ENCODE results near the gene SCAF11.

DNA sequence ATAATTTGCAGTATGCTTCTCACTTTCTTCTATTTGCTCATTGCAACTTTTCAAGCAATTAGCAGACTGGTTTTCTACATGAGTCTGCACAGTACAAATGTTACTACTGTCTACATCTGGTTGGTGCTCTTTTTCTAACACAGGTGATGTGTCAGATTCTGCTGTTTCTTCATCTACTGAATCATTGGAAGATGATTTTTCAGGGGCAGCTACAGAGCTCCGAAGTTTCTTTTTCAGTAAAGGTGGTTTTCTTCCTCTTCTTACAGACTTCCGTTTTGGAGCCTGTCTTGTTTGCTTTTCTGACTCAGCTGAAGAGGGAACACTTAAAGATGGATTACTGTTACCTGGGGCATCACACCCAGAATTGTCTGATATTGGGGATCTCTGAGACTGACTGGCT lies 62.1 kb downstream of the SCAF11 start:
- no peak for TF ChIP-seq EZH2 (IDR thresholded peaks at IDR 0.05; ENCODE audit: low read length)
- TF ChIP-seq, protein P1, sequence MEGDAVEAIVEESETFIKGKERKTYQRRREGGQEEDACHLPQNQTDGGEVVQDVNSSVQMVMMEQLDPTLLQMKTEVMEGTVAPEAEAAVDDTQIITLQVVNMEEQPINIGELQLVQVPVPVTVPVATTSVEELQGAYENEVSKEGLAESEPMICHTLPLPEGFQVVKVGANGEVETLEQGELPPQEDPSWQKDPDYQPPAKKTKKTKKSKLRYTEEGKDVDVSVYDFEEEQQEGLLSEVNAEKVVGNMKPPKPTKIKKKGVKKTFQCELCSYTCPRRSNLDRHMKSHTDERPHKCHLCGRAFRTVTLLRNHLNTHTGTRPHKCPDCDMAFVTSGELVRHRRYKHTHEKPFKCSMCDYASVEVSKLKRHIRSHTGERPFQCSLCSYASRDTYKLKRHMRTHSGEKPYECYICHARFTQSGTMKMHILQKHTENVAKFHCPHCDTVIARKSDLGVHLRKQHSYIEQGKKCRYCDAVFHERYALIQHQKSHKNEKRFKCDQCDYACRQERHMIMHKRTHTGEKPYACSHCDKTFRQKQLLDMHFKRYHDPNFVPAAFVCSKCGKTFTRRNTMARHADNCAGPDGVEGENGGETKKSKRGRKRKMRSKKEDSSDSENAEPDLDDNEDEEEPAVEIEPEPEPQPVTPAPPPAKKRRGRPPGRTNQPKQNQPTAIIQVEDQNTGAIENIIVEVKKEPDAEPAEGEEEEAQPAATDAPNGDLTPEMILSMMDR (optimal IDR thresholded peaks at IDR 0.05 in 1 of 3, IDR thresholded peaks at IDR 0.05 in 1 of 3, conservative IDR thresholded peaks at IDR 0.05 in 1 of 3; ENCODE audit: extremely low read depth in 1 of 3, insufficient read depth in 2 of 3, low read length in 3 of 3) = no peak

All from keratinocyte (primary cell).